ENCODE results near the gene GRID1.

- TF ChIP-seq CTCF (conservative IDR thresholded peaks at IDR 0.05) (no peak), EZH2 (IDR thresholded peaks at IDR 0.05; ENCODE audit: low read depth) (no peak)
Observed at GRCh38 chr10:86044029-86044428, 322.6 kb downstream of the GRID1 start.
